ENCODE measurements around the gene WNT11. TPM values are rescaled to one million over a fixed set of nuclear protein-coding genes. Genes with fewer than 3 reads are reported as not detected.
A peak's percentile ranks its signal among the peaks of the same experiment; 100 is the strongest.

The WNT11 gene
- total and polyA plus RNA-seq, 7 donors = 4.5 to 13.0 (median 6.5) TPM

DNA sequence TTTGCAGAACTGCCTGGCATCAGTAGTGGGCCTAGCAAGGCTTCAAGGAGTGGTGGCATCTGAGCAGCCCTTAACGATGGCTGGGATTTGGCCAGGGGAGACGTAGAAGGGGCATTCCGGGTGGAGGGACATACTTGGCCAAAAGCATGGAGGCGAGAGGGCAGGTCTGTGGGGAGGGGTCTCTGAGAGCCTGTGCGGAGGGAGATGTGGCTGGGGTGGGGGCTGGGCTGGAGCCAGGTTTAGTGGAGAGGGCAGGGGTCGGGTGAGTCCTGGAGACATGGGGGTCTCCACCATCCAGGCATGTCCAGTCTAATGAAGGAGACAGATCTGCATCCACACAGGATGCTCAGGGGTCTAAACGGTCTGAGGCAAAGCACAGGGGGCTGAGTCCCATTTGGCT lies 34.4 kb upstream of the WNT11 start:
- DNase-seq (peak in 1 of 2 donors; percentile 9), ATAC-seq (no peak)
- H3K27me3 ChIP-seq (ENCODE audit: insufficient read depth in 3 of 3, low read length in 2 of 3) = no peaks in the 10 kb centered on the region
- intact Hi-C loops (cut with DNase I) = loop anchor here in 1 of 2 donors (10.0 kb wide), 1 partner anchor 76 kb away; no protein-coding TSS in a partner anchor
- no peak overlapping the region for H3K4me3 ChIP-seq
- no peaks in the 10 kb centered on the region for H3K9me3 ChIP-seq
- 85 to 91% (median 86%) methylated on average over 7 of the region's 7 CpGs for WGBS, 3 donors
- H3K4me1 ChIP-seq = peaks cover 3% of the 10 kb centered on the region
- H3K27ac ChIP-seq = no peak overlapping the region
- TF ChIP-seq, protein P1, sequence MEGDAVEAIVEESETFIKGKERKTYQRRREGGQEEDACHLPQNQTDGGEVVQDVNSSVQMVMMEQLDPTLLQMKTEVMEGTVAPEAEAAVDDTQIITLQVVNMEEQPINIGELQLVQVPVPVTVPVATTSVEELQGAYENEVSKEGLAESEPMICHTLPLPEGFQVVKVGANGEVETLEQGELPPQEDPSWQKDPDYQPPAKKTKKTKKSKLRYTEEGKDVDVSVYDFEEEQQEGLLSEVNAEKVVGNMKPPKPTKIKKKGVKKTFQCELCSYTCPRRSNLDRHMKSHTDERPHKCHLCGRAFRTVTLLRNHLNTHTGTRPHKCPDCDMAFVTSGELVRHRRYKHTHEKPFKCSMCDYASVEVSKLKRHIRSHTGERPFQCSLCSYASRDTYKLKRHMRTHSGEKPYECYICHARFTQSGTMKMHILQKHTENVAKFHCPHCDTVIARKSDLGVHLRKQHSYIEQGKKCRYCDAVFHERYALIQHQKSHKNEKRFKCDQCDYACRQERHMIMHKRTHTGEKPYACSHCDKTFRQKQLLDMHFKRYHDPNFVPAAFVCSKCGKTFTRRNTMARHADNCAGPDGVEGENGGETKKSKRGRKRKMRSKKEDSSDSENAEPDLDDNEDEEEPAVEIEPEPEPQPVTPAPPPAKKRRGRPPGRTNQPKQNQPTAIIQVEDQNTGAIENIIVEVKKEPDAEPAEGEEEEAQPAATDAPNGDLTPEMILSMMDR (IDR thresholded peaks at IDR 0.05) = no peak
- no peaks in the 10 kb centered on the region for H3K36me3 ChIP-seq (ENCODE audit: insufficient read depth in 1 of 2, low read depth in 1 of 2)

DNA sequence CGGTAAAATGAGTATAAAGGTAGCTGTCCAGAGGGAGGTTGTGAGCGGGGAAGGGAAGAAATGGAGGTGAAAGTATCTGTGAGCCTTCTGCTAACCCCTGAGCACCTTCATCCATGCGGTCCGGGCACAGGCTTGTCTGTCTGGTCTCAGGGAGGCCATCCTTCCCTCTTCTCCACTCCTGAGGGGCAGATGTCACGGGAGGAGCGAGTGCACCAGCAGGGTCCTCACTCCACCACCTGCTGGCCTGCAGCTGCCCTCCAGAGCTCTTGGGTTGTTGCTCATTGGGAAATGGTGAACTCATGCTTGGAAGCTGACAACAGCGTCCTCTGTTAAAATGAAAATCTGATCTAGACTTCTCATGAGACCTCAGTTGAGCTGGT lies 33.8 kb upstream of the WNT11 start:
- Histone ChIP-seq H3K36me3 (ENCODE audit: insufficient read depth in 1 of 2, low read depth in 1 of 2) (no peaks in the 10 kb centered on the region), H3K4me1 (peaks cover 3% of the 10 kb centered on the region), H3K27ac (no peak overlapping the region), H3K4me3 (no peak overlapping the region), H3K27me3 (ENCODE audit: insufficient read depth in 3 of 3, low read length in 2 of 3) (no peaks in the 10 kb centered on the region), H3K9me3 (no peaks in the 10 kb centered on the region)
- TF ChIP-seq, protein P1 (IDR thresholded peaks at IDR 0.05) = no peak
- 95 to 96% (median 96%) methylated on average over 7 of the region's 7 CpGs for WGBS, 3 donors
- DNase-seq (no peak), ATAC-seq (no peak)
- intact Hi-C loops (cut with DNase I) = loop anchor here in 1 of 2 donors (10.0 kb wide), 1 partner anchor 75 kb away; no protein-coding TSS in a partner anchor

DNA sequence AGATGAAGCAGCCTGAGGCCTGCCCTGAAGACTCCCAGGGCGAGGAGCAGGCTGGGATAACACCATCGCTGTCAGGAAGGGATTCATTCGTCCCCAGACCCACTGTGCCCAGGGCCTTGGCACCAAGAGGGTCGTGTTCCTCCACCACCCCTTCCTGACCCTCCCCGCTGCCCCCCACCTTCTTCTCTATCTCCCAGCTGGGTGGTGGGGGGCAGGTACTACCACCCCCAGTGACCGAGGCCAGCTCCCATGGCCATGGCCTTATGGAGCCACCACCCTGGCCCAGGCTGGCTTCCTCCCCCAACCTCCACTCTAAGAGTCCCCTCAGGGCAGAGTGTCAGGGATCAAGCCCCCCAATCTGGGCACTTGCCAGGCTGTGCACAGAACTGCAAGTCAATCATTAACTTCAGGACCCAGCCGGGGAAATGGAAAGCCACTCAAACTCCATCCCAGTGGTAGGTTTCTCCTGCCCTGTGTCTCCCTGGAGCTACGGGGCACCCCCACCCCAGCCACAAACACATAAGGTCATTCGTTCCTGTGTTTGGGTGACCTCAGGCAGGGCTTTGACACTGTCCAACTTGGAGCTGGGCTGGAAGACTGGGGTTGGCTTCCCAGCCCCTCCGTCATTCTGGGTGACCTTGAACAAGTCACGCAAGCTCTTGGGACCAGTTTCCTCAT lies 33.3 kb upstream of the WNT11 start:
- no peaks in the 10 kb centered on the region for H3K36me3 ChIP-seq (ENCODE audit: insufficient read depth in 1 of 2, low read depth in 1 of 2)
- H3K4me3 ChIP-seq = no peak overlapping the region
- DNase-seq = peak in 1 of 2 donors; percentile 9
- intact Hi-C loops (cut with DNase I) = loop anchor here in 1 of 2 donors (10.0 kb wide), 2 partner anchors 75 to 205 kb away; partner anchors contain the start of gene EMSY
- H3K9me3 ChIP-seq = no peaks in the 10 kb centered on the region
- TF ChIP-seq, protein P1 (IDR thresholded peaks at IDR 0.05) = no peak
- 89 to 95% (median 95%) methylated on average over 9 to 11 of the region's 11 CpGs for WGBS, 3 donors
- H3K27ac ChIP-seq = no peak overlapping the region
- ATAC-seq = no peak
- peaks cover 3% of the 10 kb centered on the region for H3K4me1 ChIP-seq
- H3K27me3 ChIP-seq (ENCODE audit: insufficient read depth in 3 of 3, low read length in 2 of 3) = no peaks in the 10 kb centered on the region

DNA sequence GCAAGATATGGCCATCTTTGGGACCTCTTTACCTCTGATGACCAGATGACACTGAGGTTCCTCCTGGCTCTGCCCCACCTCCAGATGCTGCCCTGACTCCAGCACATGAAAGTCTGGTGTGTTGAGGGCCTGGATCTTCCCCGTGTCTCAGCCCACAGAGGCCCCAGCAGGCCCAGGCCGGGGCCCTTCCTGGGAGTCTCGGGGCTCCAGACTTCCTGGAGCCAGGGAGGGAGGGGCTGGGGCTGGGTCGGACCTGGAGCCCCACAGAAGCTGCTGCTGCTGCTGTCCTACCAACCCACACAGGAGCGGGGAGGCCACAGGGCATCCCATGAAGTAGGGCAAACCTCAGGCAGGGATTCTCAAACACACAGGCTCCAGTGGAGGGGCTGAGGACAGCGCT lies 32.2 kb upstream of the WNT11 start:
- Histone ChIP-seq H3K27ac (no peak overlapping the region), H3K4me1 (peaks cover 3% of the 10 kb centered on the region), H3K27me3 (ENCODE audit: insufficient read depth in 3 of 3, low read length in 2 of 3) (no peaks in the 10 kb centered on the region), H3K36me3 (ENCODE audit: insufficient read depth in 1 of 2, low read depth in 1 of 2) (no peaks in the 10 kb centered on the region), H3K9me3 (no peaks in the 10 kb centered on the region), H3K4me3 (no peak overlapping the region)
- WGBS, 3 donors = 70 to 87% (median 86%) methylated on average over 6 of the region's 6 CpGs
- ATAC-seq (no peak), DNase-seq (peak in 1 of 2 donors; percentile 8)
- intact Hi-C loops (cut with DNase I) = loop anchor here in 1 of 2 donors (10.0 kb wide), 1 partner anchor 206 kb away; the partner anchor contains the start of gene EMSY
- TF ChIP-seq, protein P1 (IDR thresholded peaks at IDR 0.05) = no peak
